Activated naive CD8-positive, alpha-beta T cell treated with anti-CD3 and anti-CD28 coated beads for 36 hours (primary cell): ENCODE measurements around the gene ANP32A. TPM values are rescaled to one million over a fixed set of nuclear protein-coding genes. Genes with fewer than 3 reads are reported as not detected.
"Not testable (repeated sequence)": the region's sequence is repeated elsewhere in the genome, so short reads cannot be mapped to it uniquely, and the experiment has no call there.

Experiments used
- DNase-seq: peaks from one replicate; pipeline ENCODE4 v3.0.0; 2021
- H3K27ac Mint-ChIP-seq: one replicate; pipeline ENCODE4 v1.8.0; 2022; ENCODE audit warnings: mild to moderate bottlenecking, moderate library complexity, mixed read lengths
- H3K27me3 Mint-ChIP-seq: one replicate; pipeline ENCODE4 v1.8.0; 2022; ENCODE audit warnings: mild to moderate bottlenecking, mixed read lengths
- H3K36me3 Mint-ChIP-seq: one replicate; pipeline ENCODE4 v1.8.0; 2021; ENCODE audit warnings: mild to moderate bottlenecking, mixed read lengths
- H3K4me1 Mint-ChIP-seq: one replicate; pipeline ENCODE4 v1.8.0; 2021; ENCODE audit warnings: mixed read lengths
- H3K4me3 Mint-ChIP-seq: one replicate; pipeline ENCODE4 v1.8.0; 2022; ENCODE audit warnings: mild to moderate bottlenecking, moderate library complexity, mixed read lengths
- H3K9me3 Mint-ChIP-seq: one replicate; pipeline ENCODE4 v1.8.0; 2022; ENCODE audit warnings: mixed read lengths
- total RNA-seq, 2 experiments: library from RNA; stranded (reverse); gene quantifications; one replicate each; pipeline ENCODE4 v1.2.3, GENCODE V29; 2021

ANP32A gene
- total RNA-seq, result 100 to 1,000 TPM; 277 to 295 TPM

- Mint-ChIP-seq H3K4me1 (peaks cover 31% of the 10 kb centered on the region), H3K27me3 (no peaks in the 10 kb centered on the region), H3K4me3 (peak within 1 kb of the TSS; percentile 90), H3K27ac (peak within 1 kb of the TSS; percentile 97), H3K36me3 (peaks cover 25% of the 10 kb centered on the region), H3K9me3 (no peaks in the 10 kb centered on the region)
- DNase-seq, result peak; percentile 98
These were observed at the start of gene ANP32A for GRCh38 chr15:68820295-68821189. Gene ANP32A, minus strand, starts transcription at chr15:68820895. Its CDS starts 144 bp downstream, at chr15:68820751.

DNA sequence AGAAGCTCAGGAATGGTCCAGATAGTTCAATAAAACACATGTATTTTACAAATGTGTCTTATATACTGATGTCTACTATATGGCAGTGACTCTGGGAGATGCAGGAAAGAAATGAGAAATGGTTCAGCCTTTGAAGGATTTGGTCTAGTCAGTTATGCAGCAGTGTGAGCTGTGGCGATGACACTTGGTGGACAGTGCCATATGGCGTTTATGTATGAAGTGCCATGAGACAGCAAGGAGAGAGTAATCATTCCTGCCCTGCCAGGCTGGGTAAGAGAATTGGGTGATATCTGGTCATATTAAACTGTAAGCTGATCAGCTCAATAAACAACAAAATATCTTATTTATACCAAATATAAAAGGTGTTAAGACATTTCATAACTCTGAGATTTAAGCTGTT, 47.6 kb upstream of the ANP32A start:
- H3K4me1 Mint-ChIP-seq, result no peaks in the 10 kb centered on the region
- no peaks in the 10 kb centered on the region for H3K36me3 Mint-ChIP-seq
- no peak for DNase-seq
- peaks cover 6% of the 10 kb centered on the region for H3K9me3 Mint-ChIP-seq
- no peak overlapping the region for H3K27ac Mint-ChIP-seq
- peaks cover 4% of the 10 kb centered on the region for H3K27me3 Mint-ChIP-seq
- no peak overlapping the region for H3K4me3 Mint-ChIP-seq

- Mint-ChIP-seq H3K27ac (no peak overlapping the region), H3K4me3 (no peak overlapping the region), H3K9me3 (peaks cover 12% of the 10 kb centered on the region), H3K36me3 (peaks cover 6% of the 10 kb centered on the region), H3K27me3 (peaks cover 4% of the 10 kb centered on the region), H3K4me1 (no peaks in the 10 kb centered on the region)
- no peak for DNase-seq
These were observed 41.7 kb upstream of the ANP32A start for GRCh38 chr15:68862415-68862814.

DNA sequence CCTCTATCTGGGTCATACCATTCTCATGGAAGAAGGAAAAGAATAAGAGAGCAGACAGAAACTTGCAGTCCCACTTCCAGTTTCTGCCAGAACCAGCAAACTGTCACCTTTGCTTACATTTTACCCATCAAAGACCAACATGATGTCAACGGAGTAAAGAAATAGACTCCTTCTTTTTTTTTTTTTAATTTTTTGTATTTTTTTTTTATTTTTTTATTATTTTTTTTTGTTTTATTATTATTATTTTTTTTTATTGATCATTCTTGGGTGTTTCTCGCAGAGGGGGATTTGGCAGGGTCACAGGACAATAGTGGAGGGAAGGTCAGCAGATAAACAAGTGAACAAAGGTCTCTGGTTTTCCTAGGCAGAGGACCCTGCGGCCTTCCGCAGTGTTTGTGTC, 38.0 kb upstream of the ANP32A start:
- peaks cover 11% of the 10 kb centered on the region for H3K27me3 Mint-ChIP-seq

DNA sequence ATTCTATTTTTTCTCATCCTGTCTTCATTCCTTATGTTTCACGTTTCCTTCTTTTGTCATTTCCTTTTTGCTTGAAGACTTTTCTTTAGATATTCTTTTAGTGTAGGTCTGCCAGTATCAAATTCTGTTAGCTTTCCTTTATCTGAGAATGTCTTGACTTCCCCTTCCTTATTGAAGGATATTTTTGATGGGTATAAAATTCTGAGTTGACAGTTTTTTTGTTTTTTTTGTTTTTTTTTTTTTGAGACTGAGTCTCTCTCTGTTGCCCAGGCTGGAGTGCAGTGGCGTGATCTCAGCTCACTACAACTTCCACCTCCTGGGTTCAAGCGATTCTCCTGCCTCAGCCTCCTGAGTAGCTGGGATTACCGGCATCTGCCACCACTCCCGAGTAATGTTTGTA, 36.7 kb upstream of the ANP32A start:
- H3K36me3 Mint-ChIP-seq, H3K4me3 Mint-ChIP-seq, DNase-seq, H3K4me1 Mint-ChIP-seq, H3K27ac Mint-ChIP-seq: not testable (repeated sequence)
- Mint-ChIP-seq H3K27me3 (peaks cover 11% of the 10 kb centered on the region), H3K9me3 (peaks cover 15% of the 10 kb centered on the region)

More for the DNA sequence above, 38.0 kb upstream of the ANP32A start:
- H3K9me3 Mint-ChIP-seq, result peaks cover 15% of the 10 kb centered on the region
- not testable (repeated sequence) for H3K4me3 Mint-ChIP-seq, H3K36me3 Mint-ChIP-seq, H3K27ac Mint-ChIP-seq, H3K4me1 Mint-ChIP-seq, DNase-seq

GRCh38 chr15:68852461-68852860, 31.8 kb upstream of the ANP32A start:
- Mint-ChIP-seq H3K4me3 (no peak overlapping the region), H3K36me3 (peaks cover 3% of the 10 kb centered on the region), H3K9me3 (peaks cover 9% of the 10 kb centered on the region), H3K27me3 (peaks cover 6% of the 10 kb centered on the region), H3K27ac (no peak overlapping the region), H3K4me1 (no peaks in the 10 kb centered on the region)
- DNase-seq, result no peak

DNA sequence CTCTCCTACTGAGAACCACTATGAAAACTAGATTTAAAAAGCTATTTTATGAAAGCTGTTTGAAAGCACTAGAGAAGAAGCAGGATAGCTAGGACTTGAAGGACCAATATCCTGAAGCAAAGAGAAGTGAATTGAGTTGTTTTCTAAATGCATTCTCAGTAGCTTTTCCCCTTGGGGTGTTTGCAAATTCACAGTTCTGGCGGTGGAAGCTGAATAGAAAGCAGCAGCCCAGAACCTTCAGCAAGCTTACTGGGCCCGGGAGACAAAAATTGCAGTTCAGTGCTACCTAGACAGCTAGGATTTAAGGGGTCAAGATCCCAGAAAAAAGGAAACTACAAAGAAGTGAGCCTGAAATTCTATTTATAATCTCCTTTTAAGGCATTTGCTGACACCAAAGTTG, 31.3 kb upstream of the ANP32A start:
- peaks cover 6% of the 10 kb centered on the region for H3K27me3 Mint-ChIP-seq
- peaks cover 6% of the 10 kb centered on the region for H3K9me3 Mint-ChIP-seq
- H3K4me1 Mint-ChIP-seq, result no peaks in the 10 kb centered on the region
- H3K27ac Mint-ChIP-seq, result no peak overlapping the region
- DNase-seq, result no peak
- H3K36me3 Mint-ChIP-seq, result peaks cover under 1% of the 10 kb centered on the region
- H3K4me3 Mint-ChIP-seq, result no peak overlapping the region

- H3K4me3 Mint-ChIP-seq, result no peak overlapping the region
- peaks cover 23% of the 10 kb centered on the region for H3K27me3 Mint-ChIP-seq
- H3K36me3 Mint-ChIP-seq, result no peaks in the 10 kb centered on the region
- DNase-seq, result no peak
- H3K9me3 Mint-ChIP-seq, result no peaks in the 10 kb centered on the region
- no peak overlapping the region for H3K27ac Mint-ChIP-seq
- peaks cover 4% of the 10 kb centered on the region for H3K4me1 Mint-ChIP-seq
These were observed 28.8 kb upstream of the ANP32A start for GRCh38 chr15:68849497-68849896.

DNA sequence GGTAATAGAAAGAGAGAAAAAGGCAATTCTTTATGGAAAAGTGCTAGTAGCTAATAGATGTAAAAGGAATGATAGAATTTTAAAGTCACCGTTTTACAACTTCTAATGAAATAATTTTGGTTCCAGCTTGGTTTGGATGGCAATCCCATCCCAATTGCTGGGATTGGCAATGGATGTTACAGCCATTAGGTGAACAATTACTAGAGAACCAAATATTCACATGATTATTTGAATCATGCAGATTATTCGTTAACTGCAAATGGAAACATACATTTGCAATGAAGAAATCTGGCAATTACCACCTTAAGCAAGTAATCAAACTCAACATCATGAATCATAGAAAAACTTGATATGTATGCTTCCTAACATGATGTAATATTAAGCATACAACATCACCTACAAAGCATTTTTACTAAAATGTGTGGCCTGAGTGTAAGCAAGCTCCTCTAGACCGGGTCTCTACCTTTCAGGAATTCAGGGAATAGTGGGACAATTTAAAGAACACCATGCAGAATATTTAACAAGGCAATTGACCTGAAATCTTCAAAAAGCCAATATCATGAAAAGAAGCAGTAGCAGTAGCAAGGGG, 26.2 kb upstream of the ANP32A start:
- Mint-ChIP-seq H3K27me3 (peaks cover 45% of the 10 kb centered on the region), H3K36me3 (no peaks in the 10 kb centered on the region), H3K9me3 (no peaks in the 10 kb centered on the region), H3K27ac (no peak overlapping the region), H3K4me1 (peaks cover 12% of the 10 kb centered on the region), H3K4me3 (no peak overlapping the region)
- no peak for DNase-seq

DNA sequence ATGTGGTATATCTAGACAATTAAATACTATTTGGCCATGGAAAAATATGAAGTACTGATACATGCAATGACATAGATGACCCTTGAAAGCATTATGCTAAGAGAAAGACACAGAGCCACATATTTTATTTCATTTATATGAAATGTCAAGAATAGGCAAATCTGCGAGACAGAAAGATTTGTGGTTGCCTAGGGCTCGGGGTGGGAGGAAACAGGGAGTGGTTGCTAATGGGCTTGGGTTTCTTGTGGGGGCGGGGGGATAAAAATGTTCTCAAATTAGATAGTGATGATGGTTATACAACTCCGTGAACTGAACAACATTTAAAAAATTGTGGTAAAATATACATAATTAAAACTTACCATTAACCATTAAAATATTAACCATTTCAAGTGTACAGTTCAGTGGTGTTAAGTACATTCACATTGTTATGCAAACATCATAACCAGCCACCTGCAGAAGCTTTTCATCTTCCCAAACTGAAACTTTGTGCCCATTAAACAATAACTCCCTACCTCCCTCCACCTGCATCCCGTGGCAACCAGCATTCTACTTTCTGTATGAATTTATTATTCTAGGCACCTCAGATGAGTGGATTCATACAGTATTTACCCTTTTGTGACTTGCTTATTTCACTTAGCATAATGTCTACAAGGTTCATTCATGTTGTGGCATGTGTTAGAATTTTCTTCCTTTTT, 24.3 kb upstream of the ANP32A start:
- H3K27me3 Mint-ChIP-seq, result peaks cover 60% of the 10 kb centered on the region
- H3K27ac Mint-ChIP-seq, result no peak overlapping the region
- no peak for DNase-seq
- no peaks in the 10 kb centered on the region for H3K36me3 Mint-ChIP-seq
- H3K4me1 Mint-ChIP-seq, result peaks cover 12% of the 10 kb centered on the region
- no peak overlapping the region for H3K4me3 Mint-ChIP-seq
- H3K9me3 Mint-ChIP-seq, result no peaks in the 10 kb centered on the region

DNA sequence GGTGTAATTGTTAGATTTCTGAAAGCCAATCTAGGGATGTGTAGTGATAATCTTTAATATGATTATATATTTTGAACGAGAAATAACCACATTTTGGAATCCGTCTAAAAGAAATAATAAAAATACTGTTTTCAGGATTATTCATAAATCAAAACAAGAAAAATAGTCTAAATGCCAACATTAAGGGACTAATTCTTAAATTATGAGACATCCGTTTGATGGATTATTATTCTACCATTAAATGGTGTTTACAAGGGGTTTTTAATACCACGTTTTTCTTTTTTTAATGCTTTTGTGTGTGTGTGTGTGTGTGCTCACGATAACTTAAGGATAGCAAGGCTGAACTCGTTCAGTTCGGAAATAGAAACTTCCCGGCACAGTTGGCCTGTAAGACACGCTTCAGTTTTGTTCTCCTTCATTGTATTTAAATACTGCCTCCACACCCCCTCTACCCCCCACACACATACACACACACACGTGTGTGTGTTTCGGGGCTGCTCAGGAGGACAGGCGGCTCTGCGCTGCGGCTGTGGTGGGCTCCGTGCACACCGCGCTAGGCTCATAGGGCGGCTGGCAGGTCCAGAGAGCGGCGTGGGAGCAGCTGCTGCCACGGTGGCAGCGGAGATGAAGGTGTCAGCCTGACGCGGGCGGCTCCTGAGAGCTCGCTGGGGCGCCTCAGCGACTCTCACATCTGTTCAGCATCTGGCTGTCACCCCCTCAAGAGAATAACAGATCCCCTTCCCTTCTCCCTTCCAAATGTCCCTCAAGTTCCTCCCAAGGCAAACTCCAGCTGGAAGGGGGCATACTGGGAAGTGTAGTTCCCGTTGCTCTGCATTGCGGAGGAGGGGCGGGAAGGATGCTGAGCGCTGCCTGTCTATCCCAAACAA, 23.0 kb upstream of the ANP32A start:
- Mint-ChIP-seq H3K36me3 (no peaks in the 10 kb centered on the region), H3K4me3 (peak overlapping the region; percentile 62), H3K27ac (no peak overlapping the region), H3K27me3 (peaks cover 73% of the 10 kb centered on the region), H3K4me1 (peaks cover 12% of the 10 kb centered on the region), H3K9me3 (no peaks in the 10 kb centered on the region)
- peak; percentile 35 for DNase-seq

GRCh38 chr15:68842958-68843357, 22.3 kb upstream of the ANP32A start:
- H3K36me3 Mint-ChIP-seq, result no peaks in the 10 kb centered on the region
- H3K27ac Mint-ChIP-seq, result no peak overlapping the region
- DNase-seq, result no peak
- H3K4me3 Mint-ChIP-seq, result no peak overlapping the region
- H3K27me3 Mint-ChIP-seq, result peaks cover 74% of the 10 kb centered on the region
- H3K4me1 Mint-ChIP-seq, result peaks cover 12% of the 10 kb centered on the region
- no peaks in the 10 kb centered on the region for H3K9me3 Mint-ChIP-seq

- Mint-ChIP-seq H3K4me1 (peaks cover 20% of the 10 kb centered on the region), H3K36me3 (peaks cover 5% of the 10 kb centered on the region), H3K27me3 (peaks cover 11% of the 10 kb centered on the region), H3K9me3 (peaks cover 9% of the 10 kb centered on the region), H3K27ac (no peak overlapping the region), H3K4me3 (no peak overlapping the region)
- no peak for DNase-seq
These were observed 13.7 kb upstream of the ANP32A start for GRCh38 chr15:68834346-68834745.

DNA sequence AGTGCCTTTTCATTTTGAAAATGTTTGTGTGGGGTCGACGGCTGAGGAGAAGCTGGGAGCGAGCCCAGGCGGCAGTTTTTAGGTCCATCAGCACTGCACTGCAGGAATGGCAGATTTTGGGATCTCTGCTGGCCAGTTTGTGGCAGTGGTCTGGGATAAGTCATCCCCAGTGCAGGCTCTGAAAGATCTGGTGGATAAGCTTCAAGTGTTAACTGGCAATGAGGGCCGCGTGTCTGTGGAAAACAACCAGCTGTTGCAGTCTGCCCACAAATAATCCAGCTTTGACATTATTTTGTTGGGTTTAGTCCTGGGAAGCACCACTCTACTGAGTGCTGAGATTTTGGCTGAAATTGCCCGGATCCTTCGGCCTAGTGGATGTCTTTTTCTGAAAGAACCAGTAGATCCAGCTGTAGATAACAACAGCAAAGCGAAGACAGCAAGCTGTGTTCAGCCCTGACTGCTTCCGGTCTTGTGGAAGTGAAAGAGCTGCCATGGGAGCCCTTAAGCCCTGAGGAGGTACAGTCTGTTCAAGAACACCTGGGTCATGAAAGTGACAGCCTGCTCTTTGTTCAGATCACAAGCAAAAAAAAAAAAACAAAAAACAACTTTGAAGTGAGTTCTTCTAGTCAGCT, 13.1 kb upstream of the ANP32A start:
- peaks cover 24% of the 10 kb centered on the region for H3K4me1 Mint-ChIP-seq
- no peak for DNase-seq
- H3K27ac Mint-ChIP-seq, result no peak overlapping the region
- H3K36me3 Mint-ChIP-seq, result peaks cover 5% of the 10 kb centered on the region
- H3K27me3 Mint-ChIP-seq, result peaks cover 6% of the 10 kb centered on the region
- no peak overlapping the region for H3K4me3 Mint-ChIP-seq
- H3K9me3 Mint-ChIP-seq, result peaks cover 9% of the 10 kb centered on the region
